HG03064 (cell line): ENCODE data around the gene TMEM145.

Source experiments
- ATAC-seq: cut with Tn5 transposase; IDR thresholded peaks from one replicate; pipeline ENCODE4 v1.9.1; 2021; ENCODE audit warnings: low read depth; ENCODE audit not compliant: unreplicated experiment

Gene TMEM145

DNA sequence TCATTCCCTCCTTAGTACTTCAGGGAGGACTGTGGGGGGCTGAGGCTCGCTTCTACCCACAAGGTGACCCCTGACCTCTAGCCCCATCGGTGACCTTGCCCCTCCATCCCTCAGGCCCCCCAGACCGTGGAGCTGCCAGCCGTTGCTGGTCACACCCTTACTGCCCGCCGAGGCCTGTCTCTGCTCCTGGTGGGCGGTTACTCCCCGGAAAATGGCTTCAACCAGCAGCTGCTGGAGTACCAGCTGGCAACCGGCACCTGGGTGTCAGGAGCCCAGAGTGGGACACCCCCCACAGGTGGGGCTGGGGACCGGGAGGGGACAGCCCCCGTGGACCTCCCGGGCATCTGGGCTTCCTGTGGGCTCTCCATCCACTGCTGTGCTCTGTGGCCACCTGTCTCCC lies 44.2 kb downstream of the TMEM145 start:
- no peak for ATAC-seq

DNA sequence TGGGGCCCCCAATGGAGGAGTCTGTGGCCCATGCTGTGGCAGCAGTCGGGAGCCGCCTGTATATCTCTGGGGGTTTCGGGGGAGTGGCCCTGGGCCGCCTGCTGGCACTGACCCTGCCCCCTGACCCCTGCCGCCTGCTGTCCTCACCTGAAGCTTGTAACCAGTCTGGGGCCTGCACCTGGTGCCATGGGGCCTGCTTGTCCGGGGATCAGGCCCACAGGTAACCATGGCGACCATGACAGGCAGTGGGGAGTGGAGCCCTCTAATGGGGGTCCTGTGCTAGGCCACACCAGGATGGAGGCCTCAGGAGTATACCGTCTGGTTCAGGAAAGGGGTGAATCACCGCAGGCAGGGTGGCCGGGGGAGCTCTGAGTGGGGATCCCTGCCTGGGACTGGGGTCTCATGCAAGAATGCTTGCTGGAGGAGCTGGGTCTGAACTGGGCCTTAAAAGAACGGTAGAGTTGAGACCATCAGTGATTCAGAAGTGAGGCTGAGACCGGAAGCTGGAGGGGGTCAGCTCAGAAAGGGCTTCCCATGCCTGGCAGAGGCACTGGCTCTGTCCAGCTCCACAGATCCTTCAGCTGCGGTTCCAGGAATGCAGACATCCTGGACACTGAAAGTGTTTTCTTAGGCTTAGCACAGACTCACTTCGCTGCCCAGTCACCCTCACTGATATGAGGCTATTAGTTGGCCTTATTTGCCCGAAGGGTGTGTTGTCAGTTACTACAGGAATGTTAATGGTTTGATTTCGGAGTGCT lies 47.9 kb downstream of the TMEM145 start:
- ATAC-seq = no peak

DNA sequence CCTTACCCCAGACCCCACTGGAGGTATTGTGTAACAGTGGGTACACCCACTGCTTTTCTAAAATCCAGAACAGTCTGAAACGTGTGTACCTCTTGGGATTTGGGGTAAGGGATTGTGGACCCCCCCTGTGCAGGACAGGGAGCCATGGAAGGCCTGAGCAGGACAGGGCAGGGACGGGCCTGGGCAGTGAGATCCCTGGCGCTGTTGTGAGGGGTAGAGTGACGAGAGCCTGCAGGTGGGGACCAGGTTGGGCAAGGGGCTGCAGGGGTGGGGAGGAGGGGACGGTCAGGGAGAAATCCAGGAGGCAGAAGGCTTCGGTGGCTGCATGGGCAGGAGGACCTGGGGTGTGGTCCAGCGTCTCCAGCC lies 48.4 kb downstream of the TMEM145 start:
- no peak for ATAC-seq

DNA sequence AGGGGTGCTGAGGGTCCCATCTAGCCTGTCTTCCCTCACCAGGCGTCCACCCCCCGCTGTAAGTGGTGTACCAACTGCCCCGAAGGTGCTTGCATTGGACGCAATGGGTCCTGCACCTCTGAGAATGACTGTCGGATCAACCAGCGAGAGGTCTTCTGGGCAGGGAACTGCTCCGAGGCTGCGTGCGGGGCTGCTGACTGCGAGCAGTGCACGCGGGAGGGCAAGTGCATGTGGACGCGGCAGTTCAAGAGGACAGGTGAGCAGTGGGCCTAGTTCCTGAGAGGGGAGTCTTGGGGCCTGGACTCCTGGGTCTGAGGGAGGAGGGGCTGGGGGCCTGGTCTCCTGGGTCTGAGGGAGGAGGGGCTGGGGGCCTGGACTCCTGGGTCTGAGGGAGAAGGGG lies 49.2 kb downstream of the TMEM145 start:
- ATAC-seq = no peak

DNA sequence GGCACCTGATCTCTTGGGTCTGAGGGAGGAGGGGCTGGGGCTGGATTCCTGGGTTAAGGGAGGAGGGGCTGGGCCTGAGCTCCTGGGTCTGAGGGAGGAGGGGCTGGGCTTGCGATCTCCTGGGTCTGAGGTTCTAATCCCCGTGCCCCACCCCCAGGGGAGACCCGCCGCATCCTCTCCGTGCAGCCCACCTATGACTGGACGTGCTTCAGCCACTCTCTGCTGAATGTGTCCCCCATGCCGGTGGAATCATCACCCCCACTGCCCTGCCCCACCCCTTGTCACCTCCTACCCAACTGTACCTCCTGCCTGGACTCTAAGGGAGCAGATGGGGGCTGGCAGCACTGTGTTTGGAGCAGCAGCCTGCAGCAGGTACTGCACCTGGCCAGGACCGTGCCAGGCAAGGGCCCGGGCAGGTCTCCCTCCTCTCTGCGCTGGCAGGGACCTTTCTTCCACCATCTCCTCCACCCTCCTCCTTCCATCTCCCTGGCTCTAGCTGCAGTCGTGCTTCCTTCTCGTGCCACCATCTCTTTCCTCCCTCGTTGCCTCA lies 49.9 kb downstream of the TMEM145 start:
- no peak for ATAC-seq

DNA sequence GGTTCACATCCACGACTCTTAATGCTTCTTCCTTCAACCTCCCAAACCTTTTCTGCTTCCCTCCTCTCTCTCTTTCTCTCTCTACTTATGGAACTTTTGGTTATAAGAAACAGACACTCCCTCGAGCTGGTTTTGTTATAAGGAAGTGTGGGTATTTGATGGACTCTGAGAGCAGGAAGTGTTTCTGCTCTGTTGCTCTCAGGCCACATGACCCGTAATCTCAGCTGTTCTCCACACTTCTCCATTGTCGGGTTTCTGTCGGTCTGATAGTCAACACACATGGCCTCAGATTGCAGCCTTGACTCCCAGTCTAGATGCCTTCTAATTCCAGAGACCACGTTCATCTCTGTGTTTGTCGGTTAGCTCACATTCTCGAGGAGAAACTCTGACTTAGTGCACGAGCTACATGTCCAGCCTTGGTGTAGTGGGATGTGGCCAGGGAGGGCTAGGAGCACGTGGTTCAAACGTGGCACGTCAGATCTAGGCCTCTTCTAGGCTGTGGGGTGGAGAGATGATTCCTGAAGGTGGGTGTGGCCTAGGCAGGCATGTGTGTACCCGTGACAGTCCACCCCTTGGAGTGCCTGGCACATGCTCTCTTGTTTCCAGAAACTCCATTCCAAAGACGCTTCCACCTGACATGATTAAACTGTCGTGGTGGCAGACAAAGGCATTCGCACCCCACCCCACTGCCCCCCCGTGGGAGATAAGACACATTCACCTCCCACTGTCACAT lies 50.7 kb downstream of the TMEM145 start:
- ATAC-seq = no peak

DNA sequence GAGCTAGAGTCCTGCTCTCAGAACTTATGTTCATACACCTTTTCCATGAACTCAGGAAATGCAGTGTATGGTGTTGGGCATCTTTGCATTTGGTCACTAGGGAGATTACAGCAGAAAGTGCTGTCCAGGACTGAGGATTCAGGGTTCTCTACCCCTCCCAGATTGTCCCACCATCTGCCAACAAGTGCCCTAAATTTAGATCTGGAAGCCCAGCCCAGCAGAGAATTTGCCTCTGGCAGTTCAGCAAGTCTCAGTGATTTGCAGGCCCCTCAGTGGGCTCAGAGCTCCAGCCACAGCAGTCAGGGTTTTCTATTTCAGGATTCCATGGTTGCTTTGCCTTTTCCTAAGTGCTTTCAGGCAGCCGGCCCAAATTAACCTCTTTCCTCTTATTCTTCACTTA lies 53.6 kb downstream of the TMEM145 start:
- ATAC-seq = no peak

DNA sequence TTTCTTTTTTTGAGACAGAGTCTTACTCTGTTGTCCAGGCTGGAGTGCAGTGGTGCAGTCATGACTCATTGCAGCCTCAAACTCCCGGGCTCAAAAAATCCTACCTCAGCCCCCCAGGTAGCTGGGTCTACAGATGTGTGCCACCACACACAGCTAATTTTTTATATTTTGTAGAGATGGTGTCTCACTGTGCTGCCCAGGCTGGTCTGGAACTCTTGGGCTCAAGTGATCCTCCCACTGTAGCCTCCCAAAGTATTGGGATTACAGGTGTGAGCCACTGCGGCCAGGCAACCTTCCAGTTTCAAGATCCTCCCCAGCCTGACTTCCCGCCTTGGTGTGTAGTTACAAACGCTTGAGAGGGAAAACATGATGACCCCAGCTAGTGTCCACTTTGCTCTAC lies 54.8 kb downstream of the TMEM145 start:
- ATAC-seq = no peak

DNA sequence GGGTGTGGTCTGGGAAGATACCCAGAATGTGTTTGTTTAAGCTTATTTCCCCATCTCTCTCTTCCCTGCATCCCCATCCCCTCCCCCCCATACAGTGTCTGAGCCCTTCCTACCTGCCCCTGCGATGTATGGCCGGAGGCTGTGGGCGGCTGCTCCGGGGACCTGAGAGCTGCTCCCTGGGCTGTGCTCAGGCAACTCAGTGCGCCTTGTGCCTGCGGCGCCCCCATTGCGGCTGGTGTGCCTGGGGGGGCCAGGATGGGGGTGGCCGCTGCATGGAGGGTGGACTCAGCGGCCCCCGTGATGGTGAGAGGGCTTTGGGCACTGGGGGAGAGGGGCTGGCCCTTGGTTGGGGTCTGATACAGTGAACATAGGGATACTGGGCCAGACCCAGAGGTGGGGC lies 55.3 kb downstream of the TMEM145 start:
- ATAC-seq = no peak

DNA sequence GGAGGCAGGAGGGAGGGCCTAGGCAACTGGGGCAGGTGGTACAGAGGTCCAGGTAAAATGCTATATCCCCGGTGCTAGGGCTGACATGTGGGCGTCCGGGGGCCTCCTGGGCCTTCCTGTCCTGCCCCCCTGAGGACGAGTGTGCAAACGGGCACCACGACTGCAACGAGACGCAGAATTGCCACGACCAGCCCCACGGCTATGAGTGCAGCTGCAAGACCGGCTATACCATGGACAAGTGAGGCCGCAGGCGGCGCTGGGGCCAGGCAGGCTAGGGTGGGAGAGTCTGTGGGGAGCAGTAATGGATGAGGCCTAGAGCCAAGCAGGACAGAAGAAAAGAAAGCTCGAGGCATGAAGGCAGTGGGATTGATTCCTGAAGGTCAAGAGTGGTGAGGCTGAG lies 55.7 kb downstream of the TMEM145 start:
- ATAC-seq = no peak

DNA sequence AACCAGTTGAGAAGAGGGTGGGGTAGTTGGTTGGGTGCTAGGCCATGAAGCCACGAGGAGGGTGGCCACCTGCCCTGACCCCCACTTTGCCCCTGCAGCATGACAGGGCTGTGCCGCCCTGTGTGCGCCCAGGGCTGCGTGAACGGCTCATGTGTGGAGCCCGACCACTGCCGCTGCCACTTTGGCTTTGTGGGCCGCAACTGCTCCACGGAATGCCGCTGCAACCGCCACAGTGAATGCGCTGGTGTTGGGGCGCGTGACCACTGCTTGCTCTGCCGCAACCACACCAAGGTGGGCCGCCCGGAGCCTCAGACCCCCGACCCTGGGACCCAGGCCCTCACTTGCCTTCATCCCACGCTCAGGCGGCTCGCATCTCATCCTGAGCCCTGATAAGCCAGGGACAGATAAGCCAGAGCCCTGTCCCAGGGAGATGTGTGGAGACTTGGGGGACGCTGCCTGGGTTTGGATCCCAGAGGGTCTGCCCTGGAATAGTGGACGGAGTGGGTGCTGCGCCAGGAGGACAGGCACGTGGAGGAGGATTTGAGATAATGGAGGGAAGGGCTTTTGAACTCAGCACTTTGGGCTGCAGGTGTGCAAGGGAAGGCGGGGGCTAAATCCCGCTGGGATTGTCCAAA lies 56.4 kb downstream of the TMEM145 start:
- ATAC-seq = no peak

DNA sequence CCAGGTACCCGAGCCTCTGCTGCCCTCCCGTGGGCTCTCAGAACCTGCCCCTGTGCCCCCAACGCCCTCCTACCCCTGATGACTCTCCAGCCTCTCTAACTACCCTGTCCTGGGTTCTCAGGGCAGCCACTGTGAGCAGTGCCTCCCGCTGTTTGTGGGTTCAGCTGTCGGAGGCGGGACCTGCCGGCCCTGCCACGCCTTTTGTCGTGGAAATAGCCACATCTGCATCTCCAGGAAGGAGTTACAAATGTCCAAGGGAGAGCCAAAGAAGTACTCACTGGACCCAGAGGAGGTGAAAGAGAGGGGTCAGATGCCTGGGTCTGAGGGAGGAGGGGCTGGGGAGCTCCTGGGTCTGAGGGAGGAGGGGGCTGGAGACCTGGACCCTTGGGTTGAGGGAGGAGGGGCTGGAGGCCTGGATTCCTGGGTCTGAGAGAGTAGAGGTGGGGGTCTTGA lies 57.0 kb downstream of the TMEM145 start:
- no peak for ATAC-seq

DNA sequence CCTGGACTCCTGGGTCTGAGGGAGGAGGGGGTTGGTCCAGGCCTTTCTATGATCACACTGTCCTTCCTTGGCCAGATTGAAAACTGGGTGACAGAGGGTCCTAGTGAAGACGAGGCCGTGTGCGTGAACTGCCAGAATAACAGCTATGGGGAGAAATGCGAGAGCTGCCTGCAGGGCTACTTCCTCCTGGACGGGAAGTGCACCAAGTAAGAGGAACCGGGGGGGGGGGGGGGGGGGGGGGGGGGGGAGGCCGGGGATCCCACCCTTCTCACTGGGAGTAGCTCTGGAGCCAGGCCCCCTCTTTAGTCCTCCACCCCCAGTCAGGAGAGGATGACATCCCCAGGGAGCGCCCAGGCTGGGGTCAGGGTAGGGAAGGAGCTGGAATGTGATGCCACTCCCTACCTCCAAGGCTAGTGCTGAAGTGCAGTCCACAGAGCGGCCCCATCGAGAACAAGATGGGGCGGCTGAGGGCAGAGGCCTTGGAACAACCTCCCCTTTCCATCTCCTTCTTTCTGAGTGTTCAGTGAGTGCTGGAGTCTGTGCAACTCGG lies 57.6 kb downstream of the TMEM145 start:
- ATAC-seq = no peak
